Transverse colon (tissue), 4 donors: ENCODE data around the gene HAVCR2. TPM values are rescaled to one million over a fixed set of nuclear protein-coding genes. Genes with fewer than 3 reads are reported as not detected.

ENCODE experiments used
- DNase-seq: peaks from one replicate; pipeline ENCODE4 v3.0.0-alpha.2; 2019
- H3K27ac ChIP-seq, 4 donors: fragments of 200-600 bp; sonication (generic); 2 replicates each; pipeline ENCODE4 v1.5.1; 2016 to 2018; ENCODE audit warnings: inconsistent platforms in 4 of 4
- H3K27me3 ChIP-seq: fragments of 200-600 bp; sonication (generic); 2 replicates; pipeline ENCODE4 v1.5.1; 2017; ENCODE audit warnings: inconsistent platforms
- H3K36me3 ChIP-seq, 4 donors: fragments of 200-600 bp; sonication (generic); 2 replicates each; pipeline ENCODE4 v1.5.1; 2017 to 2019; ENCODE audit warnings: inconsistent platforms in 4 of 4
- H3K4me1 ChIP-seq, 4 donors: fragments of 200-600 bp; sonication (generic); 2 replicates each; pipeline ENCODE4 v1.5.1; 2017 to 2020; ENCODE audit warnings: inconsistent platforms in 4 of 4
- H3K4me3 ChIP-seq, 4 donors: fragments of 200-600 bp; sonication (generic); 1 replicate in 1 of 4; 2 replicates in 3 of 4; pipeline versions ENCODE4 v1.5.1 to v1.6.1; 2017 to 2019; ENCODE audit warnings: inconsistent platforms in 4 of 4
- H3K9me3 ChIP-seq, 2 donors: fragments of 200-600 bp; sonication (generic); 2 replicates each; pipeline ENCODE4 v1.5.1; 2017 to 2019; ENCODE audit warnings: inconsistent platforms in 2 of 2
- CTCF ChIP-seq, 5 experiments: fragments of 200-600 bp in 3 of 5; fragments of 450-650 bp in 2 of 5; sonication (generic) in 3 of 5; IDR thresholded peaks; 1 replicate in 2 of 5; 2 replicates in 3 of 5; pipeline ENCODE4 v1.5.1; 2016 to 2017; ENCODE audit warnings: antibody characterized with exemption in 5 of 5, inconsistent platforms in 3 of 5, mild to moderate bottlenecking in 2 of 5, moderate library complexity in 1 of 5
- EP300 ChIP-seq: sonication (generic); formaldehyde crosslinking; IDR thresholded peaks from one replicate; pipeline ENCODE4 v1.6.1; 2017; ENCODE audit warnings: antibody characterized with exemption, low read depth
- POLR2A ChIP-seq: fragments of 450-650 bp; IDR thresholded peaks from one replicate; pipeline ENCODE4 v1.6.1; 2016; ENCODE audit warnings: antibody characterized with exemption, mild to moderate bottlenecking, moderate library complexity
- POLR2AphosphoS5 ChIP-seq, 3 donors: sonication (generic); formaldehyde crosslinking; IDR thresholded peaks; one replicate each; pipeline ENCODE4 v1.6.1; 2016; ENCODE audit warnings: antibody characterized with exemption in 3 of 3
- WGBS, 2 donors: methylation state at CpG; one replicate each; pipeline ENCODE4 v1.1.5; 2018; ENCODE audit warnings: low coverage in 1 of 2; 5-methylcytosine and 5-hydroxymethylcytosine counted together
- in situ Hi-C, 4 donors: fragments of 200-750 bp; cut with MboI; loops; one replicate each; pipeline versions ENCODE4 v1.15.0 to v1.15.1; 2017; ENCODE audit warnings: low sequenced_read_pairs in 3 of 4, low pct_ligation_motif_present in 1 of 4, low pct_unique_long_range_greater_than_20kb in 1 of 4
- intact Hi-C: fragments of 100-400 bp; cut with DNase I; formaldehyde crosslinking; loops from one replicate; pipeline ENCODE4 v1.15.1; 2023; ENCODE audit warnings: low total_unique reads
- total RNA-seq, 4 donors: library from RNA; depleted of rRNA; stranded (reverse); fragments of >200 nt; gene quantifications; one replicate each; pipeline ENCODE4 v1.1.0, GENCODE V29; 2016

The HAVCR2 gene
- total RNA-seq, 4 donors from 2014 or later, result 0.20 to 6.7 (median 3.2) TPM

DNA sequence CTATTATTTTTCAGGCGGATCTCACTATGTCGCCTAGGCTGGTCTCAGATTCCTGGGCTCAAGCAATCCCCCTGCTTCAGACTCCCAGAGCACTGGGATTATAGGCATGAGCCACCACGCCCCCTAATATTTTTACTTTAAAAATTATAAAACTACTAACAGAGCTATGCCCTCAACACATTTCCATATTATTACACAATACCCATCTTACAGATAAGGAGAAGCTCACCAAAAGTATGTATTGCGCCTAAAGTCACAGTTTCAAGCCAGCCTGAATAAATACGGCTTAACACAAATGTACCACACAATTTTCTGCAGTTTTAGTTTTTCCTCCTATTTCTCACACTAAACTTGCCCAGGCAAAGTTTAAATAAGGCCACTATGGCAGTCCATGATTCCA is 40.1 kb downstream of the HAVCR2 start:
- intact Hi-C loops, result no loop called here
- DNase-seq, result no peak
- H3K9me3 ChIP-seq, result no peaks in the 10 kb centered on the region
- TF ChIP-seq EP300 (no peak), POLR2A (no peak), CTCF (IDR thresholded peaks at IDR 0.05) (no peak), POLR2AphosphoS5 (IDR thresholded peaks at IDR 0.05) (no peak)
- no peaks in the 10 kb centered on the region for H3K36me3 ChIP-seq
- in situ Hi-C loops, result no loop called here
- peaks cover 0 to 43% (median 10%) of the 10 kb centered on the region in 4 donors for H3K4me1 ChIP-seq
- no peak overlapping the region for H3K4me3 ChIP-seq
- 90 to 96% methylated on average over 2 to 5 of the region's 5 CpGs for WGBS, 2 donors
- no peaks in the 10 kb centered on the region for H3K27me3 ChIP-seq
- no peak overlapping the region for H3K27ac ChIP-seq

DNA sequence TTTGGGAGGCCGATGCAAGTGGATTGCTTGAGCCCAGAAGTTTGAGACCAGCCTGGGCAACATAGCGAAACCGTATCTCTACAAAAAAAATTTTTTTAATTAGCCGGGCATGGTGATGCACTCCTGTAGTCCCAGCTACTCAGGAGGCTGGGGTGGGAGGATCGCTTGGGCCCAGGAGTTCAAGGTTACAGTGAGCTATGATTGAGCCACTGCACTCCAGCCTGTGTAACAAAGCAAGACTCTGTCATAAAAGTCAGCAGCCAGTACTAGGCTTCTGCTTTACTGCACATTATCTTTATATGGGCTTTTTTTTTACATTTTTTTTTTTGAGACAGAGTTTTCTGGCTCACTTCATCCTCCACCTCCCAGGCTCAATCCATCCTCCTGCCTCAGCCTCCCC is 40.5 kb downstream of the HAVCR2 start:
- no peak overlapping the region for H3K4me3 ChIP-seq
- TF ChIP-seq POLR2AphosphoS5 (IDR thresholded peaks at IDR 0.05), result no peak
- TF ChIP-seq POLR2A, result no peak
- TF ChIP-seq CTCF (IDR thresholded peaks at IDR 0.05), result no peak
- TF ChIP-seq EP300, result no peak
- WGBS, 2 donors, result 90 to 92% methylated on average over 4 to 5 of the region's 5 CpGs
- no peaks in the 10 kb centered on the region for H3K27me3 ChIP-seq
- peaks cover 0 to 47% (median 12%) of the 10 kb centered on the region in 4 donors for H3K4me1 ChIP-seq
- no peak for DNase-seq
- no peaks in the 10 kb centered on the region for H3K9me3 ChIP-seq
- no peak overlapping the region for H3K27ac ChIP-seq
- intact Hi-C loops, result no loop called here
- in situ Hi-C loops, result no loop called here
- H3K36me3 ChIP-seq, result no peaks in the 10 kb centered on the region

DNA sequence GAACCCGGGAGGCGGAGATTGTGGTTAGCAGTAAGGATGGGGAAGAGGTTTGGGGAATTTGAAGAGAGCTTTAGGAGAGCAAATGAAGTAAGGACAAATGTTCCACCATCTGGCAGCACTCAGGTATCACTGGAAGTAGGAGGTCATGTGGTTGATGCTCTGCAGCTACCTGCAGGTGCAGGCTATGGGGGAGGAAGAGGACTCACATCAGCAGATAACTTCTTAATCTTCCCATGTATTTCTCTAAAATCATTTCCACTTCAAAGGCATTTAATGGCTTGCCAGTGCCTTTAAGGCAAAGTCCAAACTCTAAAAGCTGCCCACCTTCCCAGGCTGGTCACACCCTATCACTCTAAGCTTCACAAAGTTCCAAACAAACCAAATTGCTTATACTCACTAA is 41.8 kb downstream of the HAVCR2 start:
- TF ChIP-seq EP300, result no peak
- TF ChIP-seq POLR2A, result no peak
- TF ChIP-seq CTCF (IDR thresholded peaks at IDR 0.05), result no peak
- TF ChIP-seq POLR2AphosphoS5 (IDR thresholded peaks at IDR 0.05), result no peak

DNA sequence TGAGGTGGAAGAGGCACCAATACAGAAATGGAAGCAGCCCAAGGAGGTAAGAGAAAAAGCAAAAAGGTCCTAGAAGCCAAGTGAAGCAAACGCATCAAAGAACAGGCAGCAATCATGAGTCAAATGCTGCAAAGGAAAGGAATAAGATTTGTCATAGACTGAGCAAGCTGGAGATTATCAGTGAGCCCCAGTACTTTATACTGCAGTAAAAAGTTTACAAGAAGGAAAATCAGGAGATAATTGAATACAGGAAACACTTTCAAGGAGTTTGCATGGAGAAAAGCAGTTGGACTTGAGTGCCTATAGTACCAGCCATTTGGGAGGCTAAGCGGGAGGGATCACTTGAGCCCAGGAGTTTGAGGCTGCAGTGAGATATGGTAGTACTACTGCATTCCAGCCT is 42.8 kb downstream of the HAVCR2 start:
- intact Hi-C loops, result no loop called here
- peak overlapping the region in 3 of 4 donors; percentile 16 to 44 (median 32) for H3K27ac ChIP-seq
- no peaks in the 10 kb centered on the region for H3K9me3 ChIP-seq
- 64 to 80% methylated on average over 2 of the region's 2 CpGs for WGBS, 2 donors
- no peaks in the 10 kb centered on the region for H3K27me3 ChIP-seq
- TF ChIP-seq POLR2A (no peak), POLR2AphosphoS5 (IDR thresholded peaks at IDR 0.05) (no peak), CTCF (IDR thresholded peaks at IDR 0.05) (no peak), EP300 (no peak)
- no peak for DNase-seq
- H3K4me1 ChIP-seq, result peaks cover 0 to 44% (median 13%) of the 10 kb centered on the region in 4 donors
- no peaks in the 10 kb centered on the region for H3K36me3 ChIP-seq
- in situ Hi-C loops, result no loop called here
- H3K4me3 ChIP-seq, result no peak overlapping the region

More for the DNA sequence above, 41.8 kb downstream of the HAVCR2 start:
- in situ Hi-C loops, result no loop called here
- H3K4me1 ChIP-seq, result peaks cover 0 to 44% (median 13%) of the 10 kb centered on the region in 4 donors
- no peaks in the 10 kb centered on the region for H3K36me3 ChIP-seq
- peak overlapping the region in 3 of 4 donors; percentile 16 to 44 (median 32) for H3K27ac ChIP-seq
- no peaks in the 10 kb centered on the region for H3K9me3 ChIP-seq
- no peaks in the 10 kb centered on the region for H3K27me3 ChIP-seq
- intact Hi-C loops, result no loop called here
- 50 to 56% methylated on average over 2 of the region's 2 CpGs for WGBS, 2 donors
- no peak for DNase-seq
- H3K4me3 ChIP-seq, result no peak overlapping the region
